Hindlimb muscle (tissue), 1 donor: ENCODE measurements around the gene OTOP1. TPM values are rescaled to one million over a fixed set of nuclear protein-coding genes. Genes with fewer than 3 reads are reported as not detected.
"Not testable (repeated sequence)": the region's sequence is repeated elsewhere in the genome, so short reads cannot be mapped to it uniquely, and the experiment has no call there.

Experiments
- DNase-seq: peaks from one replicate; pipeline ENCODE4 v3.0.0-alpha.2; 2013
- polyA plus RNA-seq: library from polyadenylated mRNA; unstranded; fragments of 120-200 nt; gene quantifications from one replicate; pipeline ENCODE4 v1.2.1, GENCODE V29; 2013; ENCODE audit not compliant: insufficient read length

The OTOP1 gene
- polyA plus RNA-seq, 1 donor = not detected

GRCh38 chr4:4160956-4161665 is 65.6 kb downstream of the OTOP1 start:
- not testable (repeated sequence) for DNase-seq

GRCh38 chr4:4145622-4146021 is 81.1 kb downstream of the OTOP1 start:
- not testable (repeated sequence) for DNase-seq

GRCh38 chr4:4143376-4143775 is 83.4 kb downstream of the OTOP1 start:
- not testable (repeated sequence) for DNase-seq

DNA sequence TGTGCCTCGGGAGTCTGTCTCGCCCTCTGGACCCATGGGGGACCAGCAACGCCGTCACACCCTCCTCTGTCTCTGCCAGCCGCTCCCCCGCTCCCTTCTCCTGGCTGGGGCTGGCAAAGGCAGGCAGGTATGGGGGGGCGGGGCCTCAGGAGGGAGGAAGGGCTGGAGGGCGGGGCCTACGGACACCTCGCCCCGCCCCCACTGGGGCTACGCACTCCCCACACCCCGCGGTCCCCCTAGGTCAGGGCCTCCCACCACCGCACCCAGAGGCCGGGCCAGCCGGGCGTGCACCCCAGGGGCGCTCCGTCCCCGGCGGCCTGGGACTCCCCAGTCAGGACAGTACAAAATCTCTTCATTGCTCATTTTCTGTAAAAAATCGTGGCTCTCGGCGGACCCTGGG is 84.0 kb downstream of the OTOP1 start:
- DNase-seq = not testable (repeated sequence)

DNA sequence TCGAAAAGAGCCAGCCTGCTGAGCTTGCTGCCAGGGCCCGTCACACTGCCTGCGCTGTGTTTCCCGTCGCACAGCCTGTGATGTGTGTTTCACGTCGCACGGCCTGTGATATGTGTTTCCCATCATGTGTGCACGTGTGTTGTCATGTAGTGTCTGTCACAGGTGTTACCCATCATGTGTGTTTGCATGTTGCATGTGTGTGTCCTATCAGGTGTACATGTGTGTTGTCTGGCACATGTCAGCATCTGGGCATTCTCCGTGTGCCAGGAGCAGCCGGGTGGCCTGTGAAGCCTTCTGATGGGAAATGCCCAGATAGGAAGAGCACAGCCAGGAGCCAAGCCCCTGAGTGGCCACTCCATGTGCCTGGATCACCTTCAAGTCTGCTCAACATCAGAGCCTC is 85.5 kb downstream of the OTOP1 start:
- DNase-seq = not testable (repeated sequence)

Other genes with a start within 250 kb of the OTOP1 start
- gene TMEM128, start 21.3 kb upstream of the OTOP1 start, polyA plus RNA-seq = 19.0 TPM
- 11.1 TPM for gene LYAR, start 63.2 kb upstream of the OTOP1 start, polyA plus RNA-seq
- 6.2 TPM for gene ZBTB49, start 63.3 kb upstream of the OTOP1 start, polyA plus RNA-seq
- gene NSG1, start 160.2 kb upstream of the OTOP1 start, polyA plus RNA-seq = 3.4 TPM